GM12874 (cell line): Measurements from ENCODE around the gene OSBPL3.

Experiments
- CTCF ChIP-seq: IDR thresholded peaks from 2 replicates; pipeline ENCODE4 v1.5.1; 2011; ENCODE audit warnings: low read depth, mild to moderate bottlenecking, control low read depth, low read length, moderate library complexity; ENCODE audit not compliant: insufficient read depth

OSBPL3 gene

GRCh38 chr7:24949884-24950283, 30.1 kb downstream of the OSBPL3 start:
- no peak for TF ChIP-seq CTCF

GRCh38 chr7:24948739-24949138, 31.2 kb downstream of the OSBPL3 start:
- no peak for TF ChIP-seq CTCF

- no peak for TF ChIP-seq CTCF
Observed at GRCh38 chr7:24946467-24946866, 33.5 kb downstream of the OSBPL3 start.

- TF ChIP-seq CTCF, result no peak
Observed at GRCh38 chr7:24945899-24946298, 34.1 kb downstream of the OSBPL3 start.

GRCh38 chr7:24943096-24943948, 36.7 kb downstream of the OSBPL3 start:
- no peak for TF ChIP-seq CTCF

GRCh38 chr7:24942226-24942625, 37.8 kb downstream of the OSBPL3 start:
- TF ChIP-seq CTCF, result no peak

- TF ChIP-seq CTCF, result no peak
Observed at GRCh38 chr7:24939416-24939815, 40.6 kb downstream of the OSBPL3 start.
